Measurements from ENCODE around the gene ZNF43. TPM values are rescaled to one million over a fixed set of nuclear protein-coding genes. Genes with fewer than 3 reads are reported as not detected.

Gene ZNF43
- total RNA-seq: 5.2 and 5.5 TPM in 2 replicates

DNA sequence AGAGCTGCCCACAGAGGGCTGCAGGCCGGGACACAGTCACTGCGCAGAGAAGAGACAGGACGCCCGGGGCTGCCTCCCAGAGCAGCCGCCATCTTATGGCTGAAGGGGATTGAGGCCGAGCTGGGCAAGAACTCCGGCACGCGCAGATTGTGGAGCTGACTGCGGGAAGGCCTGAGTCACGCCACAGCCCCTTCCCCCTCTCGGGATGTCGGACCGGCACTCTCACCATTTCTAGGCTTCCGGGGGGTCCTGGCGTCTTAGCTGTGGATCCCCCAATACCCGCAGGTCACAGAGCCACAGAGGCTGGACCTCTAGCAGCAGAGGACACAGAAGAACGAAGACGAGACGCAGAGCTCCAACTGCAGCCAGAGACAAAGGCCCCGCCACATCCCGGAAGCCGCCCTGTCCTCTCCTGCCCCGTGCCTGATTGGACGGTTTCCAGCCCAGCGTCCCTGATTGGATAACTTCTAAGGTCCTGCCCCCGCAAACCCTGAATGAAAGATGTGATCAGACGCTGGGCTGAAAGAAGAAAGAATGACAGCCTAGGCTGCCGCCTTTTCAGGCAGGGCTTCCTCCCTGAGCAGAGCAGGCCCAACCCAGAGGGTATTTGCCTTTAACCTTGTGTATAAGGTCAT lies at the start of gene ZNF43:
Gene ZNF43 (minus strand): TSS at position 373 of the 635 bp plus-strand sequence. CDS start 144 bp downstream, at position 229.

DNA sequence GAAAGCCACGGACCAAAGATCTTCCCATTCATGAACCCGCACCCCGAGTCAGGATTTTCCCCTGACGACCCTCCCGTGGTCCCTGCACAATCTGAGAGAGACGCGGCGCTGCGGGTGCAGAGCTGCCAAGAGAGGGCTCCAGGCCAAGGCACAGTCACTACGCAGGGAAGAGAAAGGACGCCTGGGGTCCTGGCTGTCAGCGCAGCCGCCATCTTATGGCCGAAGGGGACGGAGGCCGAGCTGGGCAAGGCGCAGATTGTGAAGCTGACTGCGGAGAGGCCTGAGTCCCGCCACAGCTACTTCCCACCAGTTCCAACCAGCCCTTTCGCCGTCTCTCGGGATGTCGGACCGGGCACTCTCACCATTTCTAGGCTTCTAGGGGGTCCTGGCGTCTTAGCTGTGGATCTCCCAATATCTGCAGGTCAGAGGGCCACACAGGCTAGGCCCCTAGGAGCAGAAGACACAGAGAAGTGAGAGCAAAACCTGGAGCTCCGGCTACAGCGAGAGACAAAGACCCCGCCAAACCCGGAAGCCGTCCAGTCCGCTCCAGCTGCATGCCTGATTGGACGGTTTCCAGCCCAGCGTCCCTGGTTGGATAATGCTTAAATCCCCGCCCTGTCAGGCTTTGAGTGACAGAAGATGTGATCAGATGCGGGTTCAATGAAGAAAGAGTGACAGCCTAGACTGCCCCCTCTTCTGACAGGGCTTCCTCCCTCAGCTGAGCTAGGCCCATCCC lies 68.7 kb downstream of the ZNF43 start, which contains the start of gene ZNF100:
Gene ZNF100 (minus strand): TSS at position 515 of the 736 bp plus-strand sequence. CDS start 150 bp downstream, at position 365.

Other genes starting within 250 kb of the ZNF43 start
- gene ZNF100, start 68.6 kb downstream of the ZNF43 start, total RNA-seq: 2.7 and 2.8 TPM in 2 replicates
- gene ZNF208, start 174.8 kb upstream of the ZNF43 start, total RNA-seq: not detected in 2 replicates
- 0.45 and 0.84 TPM in 2 replicates for gene ZNF257, start 216.3 kb upstream of the ZNF43 start, total RNA-seq